B cell (primary cell): ENCODE data around the gene CACNA2D3. TPM values are rescaled to one million over a fixed set of nuclear protein-coding genes. Genes with fewer than 3 reads are reported as not detected.

Experiments
- ATAC-seq: fragments of 200-7000 bp; cut with Tn5 transposase; one replicate; pipeline ENCODE4 v1.10.0; 2021; ENCODE audit warnings: low read depth, mild to moderate bottlenecking, moderate number of reproducible peaks, moderate library complexity
- CTCF ChIA-PET: fragments of 350-600 bp; sonication (Branson Sonifier 250); formaldehyde crosslinking; loops from one replicate; lab custom pipeline; 2021; ENCODE audit warnings: antibody characterized with exemption, inconsistent platforms; lab: Charles Lee
- POLR2A ChIA-PET: fragments of 350-600 bp; sonication (Branson Sonifier 250); formaldehyde crosslinking; loops from one replicate; lab custom pipeline; 2021; ENCODE audit warnings: antibody characterized with exemption; lab: Charles Lee
- DNase-seq: peaks from one replicate; pipeline ENCODE4 v3.0.0; 2013
- H2AFZ ChIP-seq: 2 replicates; pipeline ENCODE4 v1.6.1; 2012; ENCODE audit warnings: mild to moderate bottlenecking, low read depth, low read length; ENCODE audit not compliant: insufficient read depth, poor library complexity, severe bottlenecking
- H3K27ac ChIP-seq, 2 donors: 1 replicate in 1 of 2; 2 replicates in 1 of 2; pipeline ENCODE4 v1.5.1; 2012 to 2013; ENCODE audit warnings: low read length in 2 of 2, mild to moderate bottlenecking in 2 of 2, moderate library complexity in 1 of 2
- H3K27me3 ChIP-seq, 4 experiments: fragments of 200-600 bp in 1 of 4; sonication (generic) in 1 of 4; replicated peaks in 1 of 4; 1 replicate in 2 of 4; 2 replicates in 2 of 4; pipeline versions ENCODE4 v1.6.1 to v1.7.0; 2013 to 2016; ENCODE audit warnings: low read length in 3 of 4, mild to moderate bottlenecking in 2 of 4, mixed read lengths in 1 of 4, moderate library complexity in 1 of 4; ENCODE audit not compliant: insufficient read depth in 4 of 4, control insufficient read depth in 3 of 4; ENCODE audit errors: control extremely low read depth in 1 of 4
- H3K36me3 ChIP-seq, 2 experiments: replicated peaks in 1 of 2; 1 replicate in 1 of 2; 2 replicates in 1 of 2; pipeline versions ENCODE4 v1.6.1 to v1.7.1; 2013; ENCODE audit warnings: low read length in 1 of 2; ENCODE audit not compliant: insufficient read depth in 2 of 2, control insufficient read depth in 1 of 2; ENCODE audit errors: control extremely low read depth in 1 of 2, extremely low read depth in 1 of 2
- H3K4me1 ChIP-seq, 2 donors: fragments of 200-600 bp in 1 of 2; sonication (generic) in 1 of 2; 1 replicate in 1 of 2; 2 replicates in 1 of 2; pipeline versions ENCODE4 v1.5.1 to v1.6.1; 2013 to 2017; ENCODE audit warnings: low read length in 2 of 2; ENCODE audit not compliant: control insufficient read depth in 2 of 2, insufficient read depth in 2 of 2
- H3K4me2 ChIP-seq: replicated peaks from 2 replicates; pipeline ENCODE3; 2012; ENCODE audit warnings: mild to moderate bottlenecking, low read depth, low read length; ENCODE audit not compliant: poor library complexity, severe bottlenecking
- H3K4me3 ChIP-seq, 5 experiments: fragments of 200-600 bp in 1 of 5; sonication (generic) in 1 of 5; 1 replicate in 3 of 5; 2 replicates in 2 of 5; pipeline versions ENCODE4 v1.5.1 to v1.7.0; 2011 to 2016; ENCODE audit warnings: low read length in 4 of 5, mild to moderate bottlenecking in 4 of 5, low read depth in 2 of 5, control low read depth in 1 of 5, moderate library complexity in 1 of 5; ENCODE audit not compliant: insufficient read depth in 1 of 5; ENCODE audit errors: control extremely low read depth in 1 of 5, extremely low read depth in 1 of 5
- H3K79me2 ChIP-seq: fragments of 200-600 bp; sonication (generic); one replicate; pipeline ENCODE4 v1.6.0; 2016; ENCODE audit warnings: low read length; ENCODE audit not compliant: control insufficient read depth, insufficient read depth
- H3K9ac ChIP-seq: fragments of 200-600 bp; sonication (generic); 2 replicates; pipeline ENCODE4 v1.6.1; 2017; ENCODE audit warnings: mild to moderate bottlenecking, low read length, moderate library complexity
- H3K9me3 ChIP-seq, 3 donors: one replicate each; pipeline versions ENCODE4 v1.6.1 to v1.7.1; 2013; ENCODE audit warnings: low read length in 2 of 3; ENCODE audit not compliant: control insufficient read depth in 2 of 3, insufficient read depth in 1 of 3; ENCODE audit errors: control extremely low read depth in 1 of 3
- H4K20me1 ChIP-seq: 2 replicates; pipeline ENCODE4 v1.6.0; 2012; ENCODE audit warnings: mild to moderate bottlenecking, low read length; ENCODE audit not compliant: insufficient read depth, control insufficient read depth, poor library complexity, severe bottlenecking
- H3K27ac Mint-ChIP-seq: one replicate; pipeline ENCODE4 v1.8.0; 2021; ENCODE audit warnings: mixed read lengths
- H3K27me3 Mint-ChIP-seq: one replicate; pipeline ENCODE4 v1.8.0; 2021; ENCODE audit warnings: mixed read lengths
- H3K4me1 Mint-ChIP-seq: one replicate; pipeline ENCODE4 v1.8.0; 2021; ENCODE audit warnings: mixed read lengths
- H3K4me3 Mint-ChIP-seq: one replicate; pipeline ENCODE4 v1.8.0; 2021; ENCODE audit warnings: mixed read lengths
- H3K9me3 Mint-ChIP-seq: one replicate; pipeline ENCODE4 v1.8.0; 2022; ENCODE audit warnings: mixed read lengths; ENCODE audit not compliant: insufficient read depth
- CTCF ChIP-seq: fragments of 200-600 bp; IDR thresholded peaks from one replicate; pipeline ENCODE4 v1.8.0; 2022; ENCODE audit warnings: antibody characterized with exemption, mild to moderate bottlenecking
- EZH2 ChIP-seq: IDR thresholded peaks from 2 replicates; pipeline ENCODE4 v1.6.1; 2012; ENCODE audit warnings: borderline replicate concordance, low read depth, mild to moderate bottlenecking, moderate library complexity, low read length; ENCODE audit not compliant: insufficient read depth, poor library complexity, severe bottlenecking
- WGBS: methylation state at CpG from one replicate; pipeline ENCODE4 v1.1.5; 2013; ENCODE audit warnings: missing lambda C conversion rate; ENCODE audit not compliant: insufficient coverage; 5-methylcytosine and 5-hydroxymethylcytosine counted together
- intact Hi-C: fragments of 100-400 bp; cut with micrococcal nuclease; formaldehyde crosslinking; loops from one replicate; pipeline ENCODE4 v1.10.0; 2022
- polyA plus RNA-seq: library from polyadenylated mRNA; depleted of rRNA; stranded (reverse); fragments of >200 nt; gene quantifications from 2 replicates; pipeline ENCODE4 v1.2.3, GENCODE V29; 2012
- total RNA-seq, 2 donors: library from RNA; stranded (reverse); fragments of 120-200 nt in 1 of 2; gene quantifications; 1 replicate in 1 of 2; 2 replicates in 1 of 2; pipeline versions ENCODE4 v1.2.3 to v1.2.4, GENCODE V29; 2013 to 2022

Gene CACNA2D3
- total and polyA plus RNA-seq, 2 donors (not counting 1 experiment from before 2014, with no cell fraction given), result not detected

GRCh38 chr3:54530091-54530490, 407.7 kb downstream of the CACNA2D3 start:
- Histone ChIP-seq H3K4me3 (no peak overlapping the region), H3K36me3 (no peaks in the 10 kb centered on the region), H3K4me1 (no peaks in the 10 kb centered on the region), H3K9me3 (peaks cover 0 to 15% (median 0%) of the 10 kb centered on the region in 3 donors), H3K4me2 (no peak overlapping the region), H3K9ac (no peak overlapping the region), H3K27me3 (no peaks in the 10 kb centered on the region), H3K79me2 (no peaks in the 10 kb centered on the region), H2AFZ (no peak overlapping the region), H3K27ac (no peak overlapping the region), H4K20me1 (no peaks in the 10 kb centered on the region)
- Mint-ChIP-seq H3K4me3 (no peak overlapping the region), H3K27me3 (peaks cover 4% of the 10 kb centered on the region), H3K4me1 (no peaks in the 10 kb centered on the region), H3K27ac (no peak overlapping the region), H3K9me3 (peaks cover 3% of the 10 kb centered on the region)
- TF ChIP-seq EZH2, result no peak
- TF ChIP-seq CTCF, result no peak
- 92% methylated on average over 4 of the region's 5 CpGs for WGBS
- ATAC-seq (no peak), DNase-seq (no peak)
- ChIA-PET CTCF (interaction anchor here (0.6 kb wide), 1 partner anchor 15 kb away, joined by 3 read pairs; no protein-coding TSS in a partner anchor), POLR2A (no interaction called here)
- intact Hi-C loops, result no loop called here

GRCh38 chr3:54530944-54531343, 408.6 kb downstream of the CACNA2D3 start:
- Histone ChIP-seq H3K4me1 (no peaks in the 10 kb centered on the region), H3K9ac (no peak overlapping the region), H3K9me3 (peaks cover 0 to 15% (median 0%) of the 10 kb centered on the region in 3 donors), H3K27me3 (no peaks in the 10 kb centered on the region), H2AFZ (no peak overlapping the region), H3K27ac (no peak overlapping the region), H3K79me2 (no peaks in the 10 kb centered on the region), H3K36me3 (no peaks in the 10 kb centered on the region), H3K4me3 (no peak overlapping the region), H4K20me1 (no peaks in the 10 kb centered on the region), H3K4me2 (no peak overlapping the region)
- TF ChIP-seq CTCF (no peak), EZH2 (no peak)
- intact Hi-C loops, result no loop called here
- no peak for ATAC-seq
- POLR2A ChIA-PET, result no interaction called here
- CTCF ChIA-PET, result interaction anchor here (0.6 kb wide), 1 partner anchor 16 kb away, joined by 3 read pairs; no protein-coding TSS in a partner anchor
- peaks cover 4% of the 10 kb centered on the region for H3K27me3 Mint-ChIP-seq
- no peak overlapping the region for H3K4me3 Mint-ChIP-seq
- 30% methylated on average over 2 of the region's 5 CpGs for WGBS
- H3K27ac Mint-ChIP-seq, result no peak overlapping the region
- no peak for DNase-seq
- no peaks in the 10 kb centered on the region for H3K4me1 Mint-ChIP-seq
- no peaks in the 10 kb centered on the region for H3K9me3 Mint-ChIP-seq
